ENCODE results near the gene LCA5.
"Not testable (repeated sequence)": the region's sequence is repeated elsewhere in the genome, so short reads cannot be mapped to it uniquely, and the experiment has no call there.

Gene LCA5

DNA sequence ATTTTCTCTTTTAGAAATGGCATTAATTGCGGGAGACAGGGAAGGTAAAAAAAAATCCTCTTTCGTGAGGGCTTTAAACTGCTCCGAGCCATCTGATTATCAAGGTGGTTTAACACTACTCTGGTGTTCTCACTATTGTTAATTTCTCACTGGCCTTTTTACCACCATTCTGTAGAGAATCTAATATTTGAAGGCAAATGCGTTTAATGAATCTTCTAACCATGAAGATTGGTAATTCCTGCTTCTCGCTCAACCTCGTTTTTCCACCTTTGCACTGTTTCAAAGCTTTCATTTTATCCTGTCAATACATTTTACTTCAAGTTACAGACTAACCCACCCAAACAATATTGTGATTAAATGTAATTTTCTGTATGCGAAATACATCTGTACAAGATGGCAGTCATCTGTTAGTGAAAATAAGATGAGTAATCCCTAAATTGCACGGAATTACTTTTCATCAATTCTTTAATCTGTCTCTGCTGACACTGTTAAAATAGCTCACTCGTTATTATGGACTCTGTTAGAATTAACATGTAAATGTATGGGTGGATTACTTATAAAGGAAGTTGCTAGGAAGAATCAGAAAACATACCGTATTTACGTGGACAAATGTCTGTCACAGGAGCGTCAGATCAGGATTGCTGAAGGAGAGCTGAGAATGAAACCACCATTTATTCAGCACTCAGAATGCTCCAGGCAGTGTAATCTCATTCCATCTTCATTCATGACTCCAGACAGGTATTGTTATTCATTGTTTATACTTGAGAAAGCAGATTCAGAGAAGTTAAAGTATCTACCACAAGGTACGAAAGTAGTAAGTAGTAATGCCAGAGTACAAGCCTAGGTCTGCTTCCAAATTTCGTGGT is 1.1 kb upstream of the LCA5 start:
- no peak for DNase-seq (ENCODE audit: low read depth in 2 of 3, low spot score in 1 of 3)

DNA sequence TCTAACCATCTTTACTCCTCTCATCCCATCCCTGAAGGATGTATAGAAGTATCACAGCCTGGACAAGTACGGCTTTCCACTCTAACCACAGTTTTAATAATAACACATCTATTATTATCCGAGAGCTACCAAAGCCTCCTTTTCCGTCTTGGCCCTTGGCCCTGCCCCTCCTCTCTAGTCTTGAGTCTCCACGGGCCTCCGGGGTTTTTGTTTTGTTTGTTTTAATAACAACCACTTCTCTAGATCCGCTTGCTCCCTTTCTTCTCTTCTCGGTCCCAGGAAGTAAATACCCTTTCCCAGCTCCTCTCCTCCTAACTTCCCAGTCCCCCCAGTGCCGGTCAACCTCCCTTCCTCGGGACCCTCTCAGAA is 661 bp downstream of the LCA5 start:
- DNase-seq (ENCODE audit: low read depth in 2 of 3, low spot score in 1 of 3), result peak in 1 of 3 donors; percentile 1

DNA sequence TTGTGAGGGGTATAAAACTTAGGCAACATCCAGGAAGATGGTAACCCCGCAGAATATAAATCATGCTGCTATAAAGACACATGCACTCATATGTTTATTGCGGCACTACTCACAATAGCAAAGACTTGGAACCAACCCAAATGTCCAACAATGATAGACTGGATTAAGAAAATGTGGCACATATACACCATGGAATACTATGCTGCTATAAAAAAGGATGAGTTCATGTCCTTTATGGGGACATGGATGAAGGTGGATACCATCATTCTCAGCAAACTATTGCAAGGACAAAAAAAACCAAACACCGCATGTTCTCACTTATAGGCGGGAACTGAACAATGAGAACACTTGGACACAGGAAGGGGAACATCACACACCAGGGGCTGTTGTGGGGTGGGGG is 7.7 kb downstream of the LCA5 start:
- DNase-seq (ENCODE audit: low read depth in 2 of 3, low spot score in 1 of 3), result not testable (repeated sequence)

DNA sequence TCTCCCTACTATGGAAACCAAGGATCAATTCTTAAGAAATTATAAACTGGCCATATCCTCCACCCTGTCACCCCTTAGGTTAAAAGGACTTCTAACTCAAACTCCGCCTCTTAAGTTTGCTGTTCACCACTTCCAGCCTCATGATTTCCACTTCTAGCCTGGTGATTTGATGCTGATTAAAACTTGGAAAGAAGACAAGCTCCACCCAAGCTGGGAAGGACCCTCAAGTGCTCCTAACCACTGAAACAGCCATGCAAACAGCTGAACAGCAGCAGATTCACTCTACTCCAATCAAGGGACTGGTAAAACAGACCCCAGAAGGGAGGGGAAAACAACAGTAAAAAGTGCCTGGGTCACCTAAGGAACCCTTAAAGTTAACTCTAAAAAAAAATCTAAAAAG is 10.3 kb downstream of the LCA5 start:
- DNase-seq (ENCODE audit: low read depth in 2 of 3, low spot score in 1 of 3), result no peak

DNA sequence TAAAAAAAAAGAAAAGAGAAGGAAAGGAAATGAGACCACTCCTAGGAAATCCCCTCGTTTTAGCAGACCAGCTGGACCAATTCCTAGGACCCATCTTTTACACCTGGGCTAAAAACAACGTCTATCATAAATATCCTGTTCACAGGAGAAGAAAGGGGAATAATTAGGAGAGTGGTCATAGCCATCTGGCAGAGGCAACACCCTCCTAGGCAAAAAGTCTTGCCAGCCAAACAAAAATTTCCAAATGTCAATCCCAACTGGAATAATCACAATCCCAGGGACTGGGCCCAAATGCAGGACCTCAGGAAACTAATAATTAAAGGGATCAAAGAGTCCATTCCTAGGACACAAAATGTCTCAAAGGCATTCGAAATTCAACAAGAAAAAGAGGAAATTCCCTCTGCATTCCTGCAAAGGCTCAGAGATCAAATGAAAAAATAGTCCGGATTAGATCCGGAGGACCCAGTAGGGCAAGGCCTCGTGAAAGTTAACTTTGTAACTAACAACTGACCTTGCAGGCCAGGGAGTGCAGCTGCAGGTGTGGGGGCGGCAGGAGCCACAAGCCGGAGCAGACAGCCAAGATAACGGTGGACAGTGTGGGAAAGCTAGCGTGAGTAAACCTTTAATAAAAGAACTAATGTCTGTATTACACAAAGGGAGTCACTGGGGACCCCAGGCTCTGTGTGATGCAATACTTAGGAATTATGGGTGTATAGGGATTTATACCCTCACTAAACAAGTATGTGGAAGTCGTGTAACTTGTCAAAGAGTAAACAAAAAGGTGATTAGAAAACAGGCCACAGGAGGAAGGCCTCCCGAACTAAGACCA is 11.7 kb downstream of the LCA5 start:
- DNase-seq (ENCODE audit: low read depth in 2 of 3, low spot score in 1 of 3), result no peak

DNA sequence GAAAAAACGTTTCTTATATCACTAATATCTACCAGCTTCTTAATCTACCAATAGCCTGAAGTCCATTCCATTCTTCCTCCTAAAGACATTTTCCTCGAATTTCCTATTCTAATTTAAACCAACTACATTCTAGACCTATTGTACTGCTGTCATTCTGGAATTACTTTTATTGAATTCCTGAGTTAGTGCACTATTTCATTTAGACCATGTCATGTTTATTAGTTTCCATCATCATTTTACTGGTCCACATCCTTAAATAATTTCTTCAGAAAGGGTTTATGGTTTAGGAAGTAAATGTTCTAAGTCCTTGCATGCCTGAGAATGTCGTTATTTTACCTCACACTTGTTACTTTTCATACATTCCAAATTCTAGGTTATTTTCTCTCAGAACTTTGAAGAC is 13.2 kb downstream of the LCA5 start:
- no peak for DNase-seq (ENCODE audit: low read depth in 2 of 3, low spot score in 1 of 3)

- DNase-seq (ENCODE audit: low read depth in 2 of 3, low spot score in 1 of 3), result no peak
Measured at GRCh38 chr6:79522609-79523008, 14.6 kb downstream of the LCA5 start.

- DNase-seq (ENCODE audit: low read depth in 2 of 3, low spot score in 1 of 3), result no peak
Measured at GRCh38 chr6:79520534-79520933, 16.7 kb downstream of the LCA5 start.

- no peak for DNase-seq (ENCODE audit: low read depth in 2 of 3, low spot score in 1 of 3)
Measured at GRCh38 chr6:79518842-79519241, 18.4 kb downstream of the LCA5 start.

DNA sequence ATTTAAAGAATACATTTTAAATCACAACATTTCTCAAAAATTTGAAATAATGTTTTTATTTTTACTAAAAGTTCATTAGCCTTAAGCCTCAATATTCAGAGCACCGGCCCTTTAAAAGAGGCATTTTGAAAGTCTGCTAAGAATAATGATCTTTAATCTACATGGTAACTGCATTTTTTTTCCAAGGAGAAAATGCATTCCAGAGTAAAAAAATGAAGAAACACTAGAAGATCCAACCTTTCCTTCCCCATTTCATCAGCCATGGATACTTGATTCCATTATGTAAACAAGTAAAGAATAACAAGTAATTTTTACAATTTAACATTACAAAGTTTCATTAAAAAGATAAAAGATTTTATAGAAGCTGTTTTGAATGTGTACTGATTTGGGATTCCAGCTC is 21.8 kb downstream of the LCA5 start:
- no peak for DNase-seq (ENCODE audit: low read depth in 2 of 3, low spot score in 1 of 3)

DNA sequence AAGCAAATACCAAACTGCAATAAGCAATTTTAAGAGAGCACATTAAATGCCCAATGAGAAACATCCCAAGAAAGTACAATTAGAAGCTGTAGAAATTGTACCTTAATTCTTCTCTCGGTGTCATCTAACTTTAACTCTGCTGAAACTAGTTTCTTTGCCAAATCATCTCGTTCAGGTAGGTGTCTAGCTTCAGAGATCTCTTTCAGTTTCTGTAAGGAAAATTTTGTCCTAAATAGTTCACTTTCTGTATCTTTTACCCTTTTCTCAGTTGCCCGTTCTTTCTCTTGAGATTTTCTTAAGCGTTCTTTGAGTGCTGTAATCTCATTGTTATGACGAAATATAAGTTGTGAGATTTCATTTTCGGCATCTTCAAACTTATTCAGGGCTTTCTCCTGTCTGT is 24.1 kb downstream of the LCA5 start:
- DNase-seq (ENCODE audit: low read depth in 2 of 3, low spot score in 1 of 3), result no peak

GRCh38 chr6:79512014-79512413 is 25.2 kb downstream of the LCA5 start:
- no peak for DNase-seq (ENCODE audit: low read depth in 2 of 3, low spot score in 1 of 3)

GRCh38 chr6:79510707-79511106 is 26.5 kb downstream of the LCA5 start:
- no peak for DNase-seq (ENCODE audit: low read depth in 2 of 3, low spot score in 1 of 3)

GRCh38 chr6:79506251-79506650 is 31.0 kb downstream of the LCA5 start:
- no peak for DNase-seq (ENCODE audit: low read depth in 2 of 3, low spot score in 1 of 3)

- no peak for DNase-seq (ENCODE audit: low read depth in 2 of 3, low spot score in 1 of 3)
Measured at GRCh38 chr6:79504372-79504771, 32.9 kb downstream of the LCA5 start.

DNA sequence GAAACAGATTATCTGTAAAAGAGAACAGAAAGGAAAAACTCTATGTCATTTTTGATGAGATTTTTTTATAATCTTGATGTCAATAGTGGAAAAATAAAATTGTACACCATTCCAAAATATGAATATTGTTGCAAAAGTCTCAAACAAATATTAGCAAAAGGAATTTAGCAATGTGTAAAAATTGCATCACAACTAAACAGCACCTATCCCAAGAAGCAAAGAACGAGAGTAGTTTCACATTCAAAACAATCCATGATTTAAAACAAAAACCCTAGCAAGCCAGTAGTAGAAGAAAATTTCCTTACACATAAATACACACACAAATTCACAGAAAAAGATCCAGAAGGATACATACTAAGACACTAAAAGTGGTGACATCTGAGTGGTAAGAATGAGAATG is 38.4 kb downstream of the LCA5 start:
- no peak for DNase-seq (ENCODE audit: low read depth in 2 of 3, low spot score in 1 of 3)

GRCh38 chr6:79495246-79495645 is 42.0 kb downstream of the LCA5 start:
- no peak for DNase-seq (ENCODE audit: low read depth in 2 of 3, low spot score in 1 of 3)

DNA sequence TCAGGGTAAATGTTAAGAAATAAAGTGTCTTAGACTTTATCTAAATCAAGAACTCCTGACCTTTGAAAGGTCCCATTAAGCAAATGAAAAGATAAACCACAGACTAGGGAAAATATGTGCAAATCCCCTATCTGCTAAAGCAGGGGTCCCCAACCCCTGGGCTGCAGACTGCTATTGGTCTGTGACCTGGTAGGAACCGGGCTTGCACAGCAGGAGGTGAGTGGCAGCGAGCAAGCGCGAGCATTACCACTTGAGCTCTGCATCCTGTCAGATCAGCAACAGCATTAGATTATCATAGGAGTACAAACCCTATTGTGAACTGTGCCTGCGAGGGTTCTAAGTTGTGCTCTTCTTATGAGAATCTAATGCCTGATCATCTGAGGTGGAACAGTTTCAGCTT is 42.4 kb downstream of the LCA5 start:
- DNase-seq (ENCODE audit: low read depth in 2 of 3, low spot score in 1 of 3), result no peak

- DNase-seq (ENCODE audit: low read depth in 2 of 3, low spot score in 1 of 3), result no peak
Measured at GRCh38 chr6:79470728-79471127, 66.5 kb downstream of the LCA5 start.

DNA sequence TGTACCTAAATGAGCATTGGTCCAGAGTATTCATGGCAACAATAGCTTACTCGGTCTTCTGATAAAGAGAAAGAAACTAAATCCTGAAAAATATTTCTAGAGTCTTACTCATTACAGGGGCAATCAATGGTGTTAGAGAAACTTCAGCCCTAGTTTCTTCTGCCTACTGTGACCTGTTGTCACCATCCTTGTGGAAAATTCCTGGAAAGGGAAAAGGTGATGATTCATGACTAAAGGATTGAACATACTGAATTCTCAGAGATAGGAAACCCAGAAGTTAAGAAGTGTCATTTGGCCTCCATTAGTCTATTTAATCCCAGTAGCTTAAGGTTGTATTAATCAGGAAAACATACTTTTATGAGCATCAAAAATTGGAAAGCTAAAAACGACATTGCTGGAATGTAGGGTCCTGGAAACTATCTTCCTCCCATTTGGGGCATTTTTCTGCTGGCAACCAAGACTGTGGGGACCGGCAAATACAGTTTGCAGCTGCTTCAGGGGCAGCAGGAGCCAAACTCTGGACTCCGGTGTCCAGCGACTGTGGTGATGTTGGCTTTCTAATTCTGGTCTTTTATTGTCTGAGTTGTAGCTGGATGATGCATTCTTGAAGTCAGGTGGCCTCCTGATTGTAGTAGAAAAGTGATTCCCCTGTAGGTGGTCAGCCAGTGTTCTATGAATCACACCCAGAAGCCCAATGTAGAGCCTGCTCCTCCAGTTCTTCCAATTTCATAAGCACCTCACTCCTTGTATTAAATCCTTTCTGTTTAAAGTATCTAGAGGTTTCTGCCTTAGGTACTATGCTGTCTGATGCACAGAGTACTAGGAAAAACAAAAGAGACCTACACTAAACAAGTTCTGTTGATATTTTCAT is 67.6 kb downstream of the LCA5 start:
- DNase-seq (ENCODE audit: low read depth in 2 of 3, low spot score in 1 of 3), result no peak

- no peak for DNase-seq (ENCODE audit: low read depth in 2 of 3, low spot score in 1 of 3)
Measured at GRCh38 chr6:79468587-79468986, 68.6 kb downstream of the LCA5 start.

DNA sequence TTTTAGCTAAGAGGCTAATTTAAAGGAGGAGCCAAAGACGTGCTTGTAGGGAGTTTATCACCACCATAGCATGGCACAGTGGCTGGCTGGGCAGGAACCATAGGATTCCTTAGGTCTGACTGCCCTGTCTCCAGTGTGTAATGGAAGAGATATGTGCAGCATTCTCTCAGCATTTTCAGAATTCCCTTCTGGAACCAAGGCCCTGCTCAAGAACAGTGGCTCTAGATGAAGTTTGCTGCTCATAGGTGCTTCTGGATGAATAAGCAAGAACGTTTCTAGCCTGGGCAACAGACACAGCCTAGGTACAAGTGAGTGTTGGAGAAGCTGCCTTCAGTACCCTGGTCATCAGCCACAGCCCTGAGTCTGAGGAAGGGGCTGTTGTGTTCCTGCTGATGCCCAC is 69.1 kb downstream of the LCA5 start:
- no peak for DNase-seq (ENCODE audit: low read depth in 2 of 3, low spot score in 1 of 3)
